Measurements from ENCODE around the gene CCDC186.

CCDC186 gene

DNA sequence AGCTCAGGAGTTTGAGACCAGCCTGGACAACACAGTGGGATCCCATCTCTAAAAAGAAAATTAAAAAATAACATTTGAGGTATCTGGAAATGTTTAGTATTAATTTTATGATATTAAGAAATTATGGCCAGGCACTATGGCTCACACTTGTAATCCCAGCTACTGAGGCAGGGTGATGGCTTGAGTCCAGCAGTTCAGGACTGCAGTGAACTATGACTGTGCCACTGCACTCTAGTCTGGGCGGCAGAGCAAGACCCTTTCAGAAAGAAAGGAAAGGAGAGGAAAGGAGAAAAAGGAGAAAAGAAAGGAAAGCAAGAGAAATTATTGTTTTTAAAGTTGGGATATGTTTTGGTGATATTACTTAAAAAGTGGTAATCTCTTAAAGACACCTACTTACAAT lies 2.5 kb upstream of the CCDC186 start:
- no peak for DNase-seq
- ChIA-PET POLR2A (no interaction called here), CTCF (no interaction called here)
- H3K36me3 ChIP-seq (ENCODE audit: control insufficient read depth in 4 of 4, insufficient read depth in 4 of 4, low read length in 3 of 4): no peaks in the 10 kb centered on the region
- no CpG with 5 or more reads among the region's 1 CpG for WGBS (ENCODE audit: insufficient coverage)
- no peaks in the 10 kb centered on the region for H3K27me3 ChIP-seq (replicated peaks in 2 of 5; ENCODE audit: control insufficient read depth in 4 of 5, insufficient read depth in 5 of 5, low read length in 4 of 5)
- peaks cover 12 to 24% (median 21%) of the 10 kb centered on the region in 4 experiments for H3K4me1 ChIP-seq (ENCODE audit: control extremely low read depth in 1 of 4, control insufficient read depth in 4 of 4, insufficient read depth in 4 of 4, low read length in 3 of 4)
- no peaks in the 10 kb centered on the region for H3K9me3 ChIP-seq (ENCODE audit: control extremely low read depth in 1 of 5, control insufficient read depth in 4 of 5, insufficient read depth in 2 of 5, low read depth in 1 of 5, low read length in 4 of 5)
- H3K27ac ChIP-seq (ENCODE audit: insufficient read depth in 1 of 2, low read depth in 1 of 2, low read length in 2 of 2, poor library complexity in 1 of 2, severe bottlenecking in 2 of 2): no peak overlapping the region
- H3K4me3 ChIP-seq (ENCODE audit: control insufficient read depth in 1 of 7, extremely low read depth in 1 of 7, insufficient read depth in 4 of 7, low read depth in 2 of 7, low read length in 6 of 7): no peak overlapping the region

DNA sequence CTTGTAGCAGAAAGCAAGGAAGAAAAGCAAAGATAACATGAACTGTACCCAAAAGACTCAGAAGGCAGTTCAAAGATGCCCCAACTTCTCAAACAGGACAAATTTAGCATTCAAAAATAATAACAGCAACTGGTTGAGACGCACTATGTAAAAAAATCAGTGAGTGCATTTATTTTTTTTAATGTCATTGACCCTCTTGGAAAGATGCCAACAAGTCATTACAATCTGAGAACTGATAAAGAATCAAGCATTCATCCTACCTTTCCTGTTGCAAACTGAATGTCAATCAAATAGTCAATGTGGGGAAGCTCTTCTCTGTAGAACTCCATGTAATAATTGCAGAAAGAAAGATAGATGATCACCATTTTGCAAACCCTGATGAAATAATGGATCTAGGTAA lies 1.7 kb upstream of the CCDC186 start:
- ChIA-PET POLR2A (no interaction called here), CTCF (no interaction called here)
- no peak overlapping the region for H3K27ac ChIP-seq (ENCODE audit: insufficient read depth in 1 of 2, low read depth in 1 of 2, low read length in 2 of 2, poor library complexity in 1 of 2, severe bottlenecking in 2 of 2)
- no peaks in the 10 kb centered on the region for H3K9me3 ChIP-seq (ENCODE audit: control extremely low read depth in 1 of 5, control insufficient read depth in 4 of 5, insufficient read depth in 2 of 5, low read depth in 1 of 5, low read length in 4 of 5)
- no peaks in the 10 kb centered on the region for H3K27me3 ChIP-seq (replicated peaks in 2 of 5; ENCODE audit: control insufficient read depth in 4 of 5, insufficient read depth in 5 of 5, low read length in 4 of 5)
- DNase-seq: no peak
- no peak overlapping the region for H3K4me3 ChIP-seq (ENCODE audit: control insufficient read depth in 1 of 7, extremely low read depth in 1 of 7, insufficient read depth in 4 of 7, low read depth in 2 of 7, low read length in 6 of 7)
- H3K4me1 ChIP-seq (ENCODE audit: control extremely low read depth in 1 of 4, control insufficient read depth in 4 of 4, insufficient read depth in 4 of 4, low read length in 3 of 4): peaks cover 12 to 24% (median 21%) of the 10 kb centered on the region in 4 experiments
- no CpG with 5 or more reads among the region's 1 CpG for WGBS (ENCODE audit: insufficient coverage)
- no peaks in the 10 kb centered on the region for H3K36me3 ChIP-seq (ENCODE audit: control insufficient read depth in 4 of 4, insufficient read depth in 4 of 4, low read length in 3 of 4)

DNA sequence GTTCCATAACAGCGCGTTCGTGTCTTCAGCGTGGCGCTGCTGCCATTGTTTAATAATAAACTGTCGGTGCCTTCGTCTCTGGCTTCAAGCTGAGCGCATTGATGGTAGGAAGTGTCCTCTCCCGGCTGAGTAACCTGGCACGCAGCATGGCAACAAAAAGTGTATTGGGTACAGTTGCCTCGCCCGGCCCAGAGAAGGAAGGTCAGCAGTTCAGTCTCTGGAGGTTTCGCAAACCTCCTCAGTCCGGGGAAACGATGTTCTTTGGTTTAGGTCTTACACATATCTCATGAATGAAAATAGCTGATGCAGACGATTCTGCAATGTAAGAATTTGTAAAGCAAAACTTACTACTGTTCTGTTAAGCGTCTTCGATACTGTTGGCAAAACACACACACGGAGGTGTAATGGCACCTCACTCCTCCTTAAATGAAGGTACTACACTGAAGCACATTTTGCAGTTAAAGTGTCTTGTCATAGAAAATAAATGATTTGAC lies 739 bp upstream of the CCDC186 start:
- peaks cover 0 to under 1% (median 0%) of the 10 kb centered on the region in 5 experiments for H3K9me3 ChIP-seq (ENCODE audit: control extremely low read depth in 1 of 5, control insufficient read depth in 4 of 5, insufficient read depth in 2 of 5, low read depth in 1 of 5, low read length in 4 of 5)
- CTCF ChIA-PET: no interaction called here
- POLR2A ChIA-PET: interaction anchor here (0.7 kb wide), 1 partner anchor 59 kb away, joined by 3 read pairs; no protein-coding TSS in a partner anchor
- H3K4me1 ChIP-seq (ENCODE audit: control extremely low read depth in 1 of 4, control insufficient read depth in 4 of 4, insufficient read depth in 4 of 4, low read length in 3 of 4): peaks cover 12 to 24% (median 21%) of the 10 kb centered on the region in 4 experiments
- H3K27ac ChIP-seq (ENCODE audit: insufficient read depth in 1 of 2, low read depth in 1 of 2, low read length in 2 of 2, poor library complexity in 1 of 2, severe bottlenecking in 2 of 2): peak overlapping the region in 1 of 2 experiments; percentile 71
- peak overlapping the region; percentile 80 to 99 (median 97) for H3K4me3 ChIP-seq (ENCODE audit: control insufficient read depth in 1 of 7, extremely low read depth in 1 of 7, insufficient read depth in 4 of 7, low read depth in 2 of 7, low read length in 6 of 7)
- no peaks in the 10 kb centered on the region for H3K27me3 ChIP-seq (replicated peaks in 2 of 5; ENCODE audit: control insufficient read depth in 4 of 5, insufficient read depth in 5 of 5, low read length in 4 of 5)
- DNase-seq: no peak
- no peaks in the 10 kb centered on the region for H3K36me3 ChIP-seq (ENCODE audit: control insufficient read depth in 4 of 4, insufficient read depth in 4 of 4, low read length in 3 of 4)
- 0% methylated on average over 15 of the region's 19 CpGs for WGBS (ENCODE audit: insufficient coverage)

DNA sequence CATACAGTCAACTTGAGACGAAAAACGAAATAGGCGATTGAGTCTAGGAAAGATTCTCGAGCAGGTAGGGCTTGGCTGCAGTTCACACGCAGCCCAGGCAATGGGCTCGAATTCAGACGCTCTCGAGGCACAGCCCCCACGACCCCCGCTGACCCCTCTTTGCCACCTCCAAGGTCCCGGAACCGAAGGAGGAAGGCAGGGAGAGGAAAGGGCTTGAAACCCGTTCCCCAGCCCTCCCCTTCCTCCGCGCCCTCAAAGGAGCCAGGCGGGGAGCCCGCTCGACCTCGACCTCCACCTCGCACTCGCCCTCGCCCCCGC lies 441 bp downstream of the CCDC186 start:
- ChIA-PET CTCF (interaction anchor here (0.7 to 1.0 kb wide), 2 partner anchors 18 to 71 kb away, joined by 3 to 4 read pairs; no protein-coding TSS in a partner anchor), POLR2A (no interaction called here)
- peaks cover 12 to 24% (median 21%) of the 10 kb centered on the region in 4 experiments for H3K4me1 ChIP-seq (ENCODE audit: control extremely low read depth in 1 of 4, control insufficient read depth in 4 of 4, insufficient read depth in 4 of 4, low read length in 3 of 4)
- peak overlapping the region; percentile 80 to 99 (median 97) for H3K4me3 ChIP-seq (ENCODE audit: control insufficient read depth in 1 of 7, extremely low read depth in 1 of 7, insufficient read depth in 4 of 7, low read depth in 2 of 7, low read length in 6 of 7)
- peaks cover 0 to 2% (median under 1%) of the 10 kb centered on the region in 4 experiments for H3K36me3 ChIP-seq (ENCODE audit: control insufficient read depth in 4 of 4, insufficient read depth in 4 of 4, low read length in 3 of 4)
- peak overlapping the region; percentile 52 to 90 for H3K27ac ChIP-seq (ENCODE audit: insufficient read depth in 1 of 2, low read depth in 1 of 2, low read length in 2 of 2, poor library complexity in 1 of 2, severe bottlenecking in 2 of 2)
- peaks cover 0 to 7% (median 4%) of the 10 kb centered on the region in 5 experiments for H3K9me3 ChIP-seq (ENCODE audit: control extremely low read depth in 1 of 5, control insufficient read depth in 4 of 5, insufficient read depth in 2 of 5, low read depth in 1 of 5, low read length in 4 of 5)
- WGBS (ENCODE audit: insufficient coverage): 0% methylated on average over 18 of the region's 23 CpGs
- no peak for DNase-seq
- H3K27me3 ChIP-seq (replicated peaks in 2 of 5; ENCODE audit: control insufficient read depth in 4 of 5, insufficient read depth in 5 of 5, low read length in 4 of 5): no peaks in the 10 kb centered on the region

- ChIA-PET POLR2A (no interaction called here), CTCF (interaction anchor here (1.0 kb wide), 1 partner anchor 17 kb away, joined by 3 read pairs; no protein-coding TSS in a partner anchor)
- H3K4me1 ChIP-seq (ENCODE audit: control extremely low read depth in 1 of 4, control insufficient read depth in 4 of 4, insufficient read depth in 4 of 4, low read length in 3 of 4): peaks cover 12 to 24% (median 21%) of the 10 kb centered on the region in 4 experiments
- H3K27me3 ChIP-seq (replicated peaks in 2 of 5; ENCODE audit: control insufficient read depth in 4 of 5, insufficient read depth in 5 of 5, low read length in 4 of 5): no peaks in the 10 kb centered on the region
- 75% methylated on average over 2 of the region's 9 CpGs for WGBS (ENCODE audit: insufficient coverage)
- H3K9me3 ChIP-seq (ENCODE audit: control extremely low read depth in 1 of 5, control insufficient read depth in 4 of 5, insufficient read depth in 2 of 5, low read depth in 1 of 5, low read length in 4 of 5): peaks cover 0 to 8% (median 7%) of the 10 kb centered on the region in 5 experiments
- peak in 1 of 3 donors; percentile 13 for DNase-seq
- peak overlapping the region; percentile 52 to 90 for H3K27ac ChIP-seq (ENCODE audit: insufficient read depth in 1 of 2, low read depth in 1 of 2, low read length in 2 of 2, poor library complexity in 1 of 2, severe bottlenecking in 2 of 2)
- H3K4me3 ChIP-seq (ENCODE audit: control insufficient read depth in 1 of 7, extremely low read depth in 1 of 7, insufficient read depth in 4 of 7, low read depth in 2 of 7, low read length in 6 of 7): peak overlapping the region; percentile 80 to 99 (median 97)
- peaks cover 0 to 6% (median 1%) of the 10 kb centered on the region in 4 experiments for H3K36me3 ChIP-seq (ENCODE audit: control insufficient read depth in 4 of 4, insufficient read depth in 4 of 4, low read length in 3 of 4)
Observed at GRCh38 chr10:114172776-114173602, 1.0 kb downstream of the CCDC186 start.

DNA sequence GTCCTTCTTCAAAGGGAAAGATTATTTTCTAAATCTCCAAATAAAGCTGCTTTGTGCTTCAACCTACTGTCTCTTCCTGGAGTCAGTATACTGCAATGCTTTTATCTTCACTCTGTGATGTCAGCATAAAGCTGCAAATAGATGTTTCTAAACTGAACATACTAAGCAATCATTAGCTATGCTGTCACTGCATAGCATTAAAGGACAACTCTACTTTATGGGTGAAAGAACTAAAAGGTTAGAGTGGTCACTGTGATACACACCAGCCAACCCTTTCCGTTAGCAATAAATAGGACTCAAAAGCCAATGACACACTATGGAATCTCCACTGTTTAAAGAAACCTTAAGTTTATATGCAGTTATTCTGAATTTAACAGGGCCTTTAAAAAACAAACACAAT lies 1.8 kb downstream of the CCDC186 start:
- Histone ChIP-seq H3K27ac (ENCODE audit: insufficient read depth in 1 of 2, low read depth in 1 of 2, low read length in 2 of 2, poor library complexity in 1 of 2, severe bottlenecking in 2 of 2) (no peak overlapping the region), H3K9me3 (ENCODE audit: control extremely low read depth in 1 of 5, control insufficient read depth in 4 of 5, insufficient read depth in 2 of 5, low read depth in 1 of 5, low read length in 4 of 5) (peaks cover 0 to 8% (median 7%) of the 10 kb centered on the region in 5 experiments), H3K36me3 (ENCODE audit: control insufficient read depth in 4 of 4, insufficient read depth in 4 of 4, low read length in 3 of 4) (peaks cover 0 to 6% (median 1%) of the 10 kb centered on the region in 4 experiments), H3K4me1 (ENCODE audit: control extremely low read depth in 1 of 4, control insufficient read depth in 4 of 4, insufficient read depth in 4 of 4, low read length in 3 of 4) (peaks cover 12 to 24% (median 21%) of the 10 kb centered on the region in 4 experiments), H3K27me3 (replicated peaks in 2 of 5; ENCODE audit: control insufficient read depth in 4 of 5, insufficient read depth in 5 of 5, low read length in 4 of 5) (no peaks in the 10 kb centered on the region), H3K4me3 (ENCODE audit: control insufficient read depth in 1 of 7, extremely low read depth in 1 of 7, insufficient read depth in 4 of 7, low read depth in 2 of 7, low read length in 6 of 7) (peak overlapping the region in 2 of 7 experiments; percentile 11 to 93)
- no peak for DNase-seq
- CTCF ChIA-PET: interaction anchor here (0.6 kb wide), 1 partner anchor 7 kb away, joined by 3 read pairs; no protein-coding TSS in a partner anchor
- no CpG with 5 or more reads among the region's 1 CpG for WGBS (ENCODE audit: insufficient coverage)
- POLR2A ChIA-PET: no interaction called here
